ENCODE data around the gene CAPN14.

DNA sequence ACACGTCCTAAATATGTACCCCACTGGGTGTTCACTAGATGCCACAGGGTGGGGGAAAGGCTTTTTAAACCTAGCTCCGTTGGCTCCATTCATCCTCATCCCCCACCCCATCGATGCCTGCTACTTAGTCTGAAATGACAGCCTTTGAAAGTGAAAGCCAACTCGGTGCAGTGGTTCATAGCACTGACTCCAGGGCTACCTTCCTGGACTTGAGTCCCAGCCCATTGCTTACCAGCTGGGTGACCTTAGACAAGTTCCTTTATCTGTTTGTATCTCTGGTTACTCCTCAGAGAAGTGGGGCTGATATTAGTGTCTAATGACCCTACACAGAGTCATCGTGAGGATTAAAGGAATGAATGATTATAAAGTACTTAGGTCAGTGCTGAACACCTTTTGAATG is 41.0 kb upstream of the CAPN14 start:
- TF ChIP-seq, protein P1, sequence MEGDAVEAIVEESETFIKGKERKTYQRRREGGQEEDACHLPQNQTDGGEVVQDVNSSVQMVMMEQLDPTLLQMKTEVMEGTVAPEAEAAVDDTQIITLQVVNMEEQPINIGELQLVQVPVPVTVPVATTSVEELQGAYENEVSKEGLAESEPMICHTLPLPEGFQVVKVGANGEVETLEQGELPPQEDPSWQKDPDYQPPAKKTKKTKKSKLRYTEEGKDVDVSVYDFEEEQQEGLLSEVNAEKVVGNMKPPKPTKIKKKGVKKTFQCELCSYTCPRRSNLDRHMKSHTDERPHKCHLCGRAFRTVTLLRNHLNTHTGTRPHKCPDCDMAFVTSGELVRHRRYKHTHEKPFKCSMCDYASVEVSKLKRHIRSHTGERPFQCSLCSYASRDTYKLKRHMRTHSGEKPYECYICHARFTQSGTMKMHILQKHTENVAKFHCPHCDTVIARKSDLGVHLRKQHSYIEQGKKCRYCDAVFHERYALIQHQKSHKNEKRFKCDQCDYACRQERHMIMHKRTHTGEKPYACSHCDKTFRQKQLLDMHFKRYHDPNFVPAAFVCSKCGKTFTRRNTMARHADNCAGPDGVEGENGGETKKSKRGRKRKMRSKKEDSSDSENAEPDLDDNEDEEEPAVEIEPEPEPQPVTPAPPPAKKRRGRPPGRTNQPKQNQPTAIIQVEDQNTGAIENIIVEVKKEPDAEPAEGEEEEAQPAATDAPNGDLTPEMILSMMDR (IDR thresholded peaks at IDR 0.05), result no peak
- no peak for TF ChIP-seq POLR2A (IDR thresholded peaks at IDR 0.05)
